ENCODE data around the gene KRT82. TPM values are rescaled to one million over a fixed set of nuclear protein-coding genes. Genes with fewer than 3 reads are reported as not detected.

Gene KRT82
- polyA plus RNA-seq, 1 experiment = not detected

- Histone ChIP-seq H3K9me3 (ENCODE audit: control insufficient read depth, insufficient read depth, low read length) (no peaks in the 10 kb centered on the region), H3K27me3 (ENCODE audit: control insufficient read depth, insufficient read depth, low read length) (peaks cover 47% of the 10 kb centered on the region), H3K4me3 (ENCODE audit: low read depth, low read length) (no peak overlapping the region), H3K27ac (ENCODE audit: low read depth, low read length) (no peak overlapping the region)
- DNase-seq (ENCODE audit: low read depth, low spot score) = no peak
- no peak for TF ChIP-seq CTCF (IDR thresholded peaks at IDR 0.05; ENCODE audit: low read depth, low read length)
- ChIA-PET CTCF (interaction anchor here (1.5 kb wide), 1 partner anchor 9 kb away, joined by 6 read pairs; no protein-coding TSS in a partner anchor), POLR2A (no interaction called here)
Observed at GRCh38 chr12:52363111-52363679, 42.9 kb downstream of the KRT82 start.

DNA sequence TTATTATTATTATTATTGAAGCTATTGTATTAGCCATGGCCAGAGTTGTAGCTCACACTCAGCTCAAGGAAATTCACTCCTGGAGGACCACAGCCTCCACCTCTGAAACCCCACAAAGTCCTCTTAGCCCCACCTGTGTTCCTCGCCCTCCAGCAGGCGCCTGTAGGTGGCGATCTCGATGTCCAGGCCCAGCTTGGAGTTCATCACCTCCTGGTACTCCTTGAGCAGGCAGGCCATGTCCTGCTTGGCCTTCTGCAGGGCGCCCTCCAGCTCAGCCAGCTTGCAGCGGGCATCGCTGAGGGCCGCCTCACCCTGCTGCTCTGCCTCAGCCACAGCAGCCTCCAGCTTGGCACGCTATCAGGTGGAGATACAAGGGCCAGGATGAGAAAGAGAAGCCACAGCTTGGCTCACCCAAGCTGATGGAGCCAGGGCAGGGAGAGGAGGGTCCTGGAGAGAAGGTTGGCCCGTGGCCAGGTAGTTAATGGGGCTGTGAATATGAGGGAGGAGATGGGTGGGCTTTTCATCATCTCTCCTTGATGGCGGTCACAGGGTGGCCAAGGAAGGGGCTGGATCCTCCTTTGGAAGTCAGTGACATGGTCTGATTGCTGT, 43.9 kb downstream of the KRT82 start:
- ChIA-PET CTCF (interaction anchor here (0.6 to 2.2 kb wide), 5 partner anchors 10 to 517 kb away, joined by 3 to 8 read pairs (median 3); no protein-coding TSS in a partner anchor), POLR2A (no interaction called here)
- H3K27me3 ChIP-seq (ENCODE audit: control insufficient read depth, insufficient read depth, low read length) = peaks cover 40% of the 10 kb centered on the region
- DNase-seq (ENCODE audit: low read depth, low spot score) = no peak
- no peaks in the 10 kb centered on the region for H3K9me3 ChIP-seq (ENCODE audit: control insufficient read depth, insufficient read depth, low read length)
- no peak overlapping the region for H3K27ac ChIP-seq (ENCODE audit: low read depth, low read length)
- TF ChIP-seq CTCF (IDR thresholded peaks at IDR 0.05; ENCODE audit: low read depth, low read length) = 0 out of 2 replicates have a peak, but pooled peaks have one; percentile 9
- H3K4me3 ChIP-seq (ENCODE audit: low read depth, low read length) = no peak overlapping the region

GRCh38 chr12:52361553-52361952, 44.6 kb downstream of the KRT82 start:
- Histone ChIP-seq H3K9me3 (ENCODE audit: control insufficient read depth, insufficient read depth, low read length) (no peaks in the 10 kb centered on the region), H3K27ac (ENCODE audit: low read depth, low read length) (no peak overlapping the region), H3K27me3 (ENCODE audit: control insufficient read depth, insufficient read depth, low read length) (peaks cover 38% of the 10 kb centered on the region), H3K4me3 (ENCODE audit: low read depth, low read length) (no peak overlapping the region)
- DNase-seq (ENCODE audit: low read depth, low spot score) = no peak
- ChIA-PET POLR2A (no interaction called here), CTCF (interaction anchor here (0.9 to 2.2 kb wide), 4 partner anchors 11 to 205 kb away, joined by 3 to 8 read pairs (median 4); no protein-coding TSS in a partner anchor)
- TF ChIP-seq CTCF (IDR thresholded peaks at IDR 0.05; ENCODE audit: low read depth, low read length) = no peak

GRCh38 chr12:52360663-52361271, 45.4 kb downstream of the KRT82 start:
- CTCF ChIA-PET = interaction anchor here (1.9 to 2.2 kb wide), 2 partner anchors 12 to 204 kb away, joined by 6 to 8 read pairs; no protein-coding TSS in a partner anchor

More at GRCh38 chr12:52360663-52361271, 45.4 kb downstream of the KRT82 start:
- POLR2A ChIA-PET = no interaction called here
- no peaks in the 10 kb centered on the region for H3K9me3 ChIP-seq (ENCODE audit: control insufficient read depth, insufficient read depth, low read length)
- H3K27ac ChIP-seq (ENCODE audit: low read depth, low read length) = no peak overlapping the region
- H3K4me3 ChIP-seq (ENCODE audit: low read depth, low read length) = no peak overlapping the region
- peaks cover 33% of the 10 kb centered on the region for H3K27me3 ChIP-seq (ENCODE audit: control insufficient read depth, insufficient read depth, low read length)
- TF ChIP-seq CTCF (IDR thresholded peaks at IDR 0.05; ENCODE audit: low read depth, low read length) = no peak
- no peak for DNase-seq (ENCODE audit: low read depth, low spot score)

Measured in AG04450 (cell line).